ENCODE results near the gene PEG3. TPM values are rescaled to one million over a fixed set of nuclear protein-coding genes. Genes with fewer than 3 reads are reported as not detected.

Gene PEG3
- total RNA-seq, 1 experiment from 2014 or later, result 353 TPM

DNA sequence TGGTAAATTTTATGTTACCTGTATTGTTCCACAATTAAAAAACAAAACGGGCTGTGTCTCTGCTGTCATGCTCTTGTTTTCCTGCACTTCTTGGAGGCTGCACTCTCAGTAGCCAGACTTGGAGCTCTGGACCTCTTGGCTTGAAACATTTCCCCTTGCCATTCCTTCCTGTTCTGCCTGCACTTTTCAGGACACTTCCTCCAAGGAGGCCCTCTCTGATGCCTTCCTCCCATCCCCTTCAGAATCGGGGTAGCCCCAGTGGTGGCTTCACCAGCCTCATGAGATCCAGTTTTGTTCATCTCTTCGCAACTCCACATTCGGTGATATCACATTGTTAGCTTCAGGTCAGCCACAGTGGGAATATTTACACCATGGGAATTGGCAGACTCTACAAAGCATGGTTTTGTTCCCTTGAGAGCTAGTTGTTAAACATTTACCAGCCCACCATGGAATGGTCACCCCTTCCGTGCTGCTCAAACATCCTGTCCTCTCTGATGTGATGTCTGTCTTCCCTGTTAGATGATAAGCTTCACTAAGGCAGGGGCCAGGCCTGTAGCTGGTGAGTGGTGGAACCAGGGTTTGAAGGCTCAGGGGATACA lies 40.2 kb upstream of the PEG3 start:
- Histone ChIP-seq H3K27me3 (replicated peaks; ENCODE audit: insufficient read depth, low read depth, low read length, poor library complexity) (no peaks in the 10 kb centered on the region), H3K36me3 (ENCODE audit: insufficient read depth, low read length, poor library complexity, severe bottlenecking) (no peaks in the 10 kb centered on the region), H3K27ac (ENCODE audit: low read depth, low read length, poor library complexity, severe bottlenecking) (no peak overlapping the region), H3K4me3 (ENCODE audit: low read depth, low read length, poor library complexity, severe bottlenecking) (no peak overlapping the region), H3K4me1 (ENCODE audit: insufficient read depth, low read length, poor library complexity, severe bottlenecking) (no peaks in the 10 kb centered on the region), H3K9me3 (ENCODE audit: low read depth, low read length, poor library complexity, severe bottlenecking) (peaks cover 8% of the 10 kb centered on the region)
- intact Hi-C loops (cut with micrococcal nuclease; ENCODE audit: unreplicated experiment), result no loop called here
- BruUV-seq (replicated peaks), result no TSS peak
- TF ChIP-seq EZH2 (IDR thresholded peaks at IDR 0.05; ENCODE audit: borderline replicate concordance, low read depth, low read length, poor library complexity, severe bottlenecking), result no peak
- TF ChIP-seq, protein P1, sequence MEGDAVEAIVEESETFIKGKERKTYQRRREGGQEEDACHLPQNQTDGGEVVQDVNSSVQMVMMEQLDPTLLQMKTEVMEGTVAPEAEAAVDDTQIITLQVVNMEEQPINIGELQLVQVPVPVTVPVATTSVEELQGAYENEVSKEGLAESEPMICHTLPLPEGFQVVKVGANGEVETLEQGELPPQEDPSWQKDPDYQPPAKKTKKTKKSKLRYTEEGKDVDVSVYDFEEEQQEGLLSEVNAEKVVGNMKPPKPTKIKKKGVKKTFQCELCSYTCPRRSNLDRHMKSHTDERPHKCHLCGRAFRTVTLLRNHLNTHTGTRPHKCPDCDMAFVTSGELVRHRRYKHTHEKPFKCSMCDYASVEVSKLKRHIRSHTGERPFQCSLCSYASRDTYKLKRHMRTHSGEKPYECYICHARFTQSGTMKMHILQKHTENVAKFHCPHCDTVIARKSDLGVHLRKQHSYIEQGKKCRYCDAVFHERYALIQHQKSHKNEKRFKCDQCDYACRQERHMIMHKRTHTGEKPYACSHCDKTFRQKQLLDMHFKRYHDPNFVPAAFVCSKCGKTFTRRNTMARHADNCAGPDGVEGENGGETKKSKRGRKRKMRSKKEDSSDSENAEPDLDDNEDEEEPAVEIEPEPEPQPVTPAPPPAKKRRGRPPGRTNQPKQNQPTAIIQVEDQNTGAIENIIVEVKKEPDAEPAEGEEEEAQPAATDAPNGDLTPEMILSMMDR (conservative IDR thresholded peaks at IDR 0.05; ENCODE audit: low read depth, low read length), result no peak
- ChIA-PET POLR2A (ENCODE audit: low non-redundant PET) (no interaction called here), CTCF (no interaction called here)
- DNase-seq (ENCODE audit: low spot score), result no peak

DNA sequence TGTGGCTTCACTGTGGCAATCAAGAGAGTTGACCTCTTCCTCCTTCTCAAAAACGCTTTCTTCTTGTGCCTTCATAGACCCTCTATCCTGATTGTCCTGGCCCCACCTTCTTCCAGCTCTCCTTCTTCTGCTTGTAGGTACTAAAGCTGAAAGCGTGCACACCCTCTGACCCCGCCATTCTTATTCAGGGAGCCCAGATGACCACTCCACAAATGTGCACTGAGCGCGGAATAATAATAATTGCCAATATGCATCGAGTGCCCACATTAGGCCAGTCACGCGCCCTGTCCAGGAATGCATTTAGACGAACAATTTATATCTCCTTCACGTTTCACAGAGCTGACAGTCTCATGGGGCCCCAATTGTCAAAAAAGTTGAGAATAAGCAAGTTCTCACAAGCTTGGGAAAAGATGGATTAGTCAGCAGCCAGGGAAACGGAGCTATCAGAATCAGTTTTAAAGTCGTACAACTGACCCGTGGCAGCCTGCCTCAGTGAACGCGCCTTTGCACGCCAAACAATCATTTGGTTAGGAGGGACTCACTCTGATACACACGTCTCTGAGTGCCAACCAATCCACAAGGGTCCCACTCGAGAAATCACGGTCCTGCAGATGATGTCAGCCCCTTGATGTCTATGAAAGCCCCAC lies 36.7 kb upstream of the PEG3 start:
- H3K27me3 ChIP-seq (replicated peaks; ENCODE audit: insufficient read depth, low read depth, low read length, poor library complexity), result no peaks in the 10 kb centered on the region
- CTCF ChIA-PET, result no interaction called here
- no peak for DNase-seq (ENCODE audit: low spot score)
- TF ChIP-seq, protein P1 (conservative IDR thresholded peaks at IDR 0.05; ENCODE audit: low read depth, low read length), result no peak
- TF ChIP-seq EZH2 (IDR thresholded peaks at IDR 0.05; ENCODE audit: borderline replicate concordance, low read depth, low read length, poor library complexity, severe bottlenecking), result no peak
- no peak overlapping the region for H3K27ac ChIP-seq (ENCODE audit: low read depth, low read length, poor library complexity, severe bottlenecking)
- BruUV-seq (replicated peaks), result no TSS peak
- intact Hi-C loops (cut with micrococcal nuclease; ENCODE audit: unreplicated experiment), result no loop called here
- H3K4me3 ChIP-seq (ENCODE audit: low read depth, low read length, poor library complexity, severe bottlenecking), result no peak overlapping the region
- peaks cover 4% of the 10 kb centered on the region for H3K9me3 ChIP-seq (ENCODE audit: low read depth, low read length, poor library complexity, severe bottlenecking)
- no peaks in the 10 kb centered on the region for H3K4me1 ChIP-seq (ENCODE audit: insufficient read depth, low read length, poor library complexity, severe bottlenecking)
- POLR2A ChIA-PET (ENCODE audit: low non-redundant PET), result no interaction called here
- no peaks in the 10 kb centered on the region for H3K36me3 ChIP-seq (ENCODE audit: insufficient read depth, low read length, poor library complexity, severe bottlenecking)

DNA sequence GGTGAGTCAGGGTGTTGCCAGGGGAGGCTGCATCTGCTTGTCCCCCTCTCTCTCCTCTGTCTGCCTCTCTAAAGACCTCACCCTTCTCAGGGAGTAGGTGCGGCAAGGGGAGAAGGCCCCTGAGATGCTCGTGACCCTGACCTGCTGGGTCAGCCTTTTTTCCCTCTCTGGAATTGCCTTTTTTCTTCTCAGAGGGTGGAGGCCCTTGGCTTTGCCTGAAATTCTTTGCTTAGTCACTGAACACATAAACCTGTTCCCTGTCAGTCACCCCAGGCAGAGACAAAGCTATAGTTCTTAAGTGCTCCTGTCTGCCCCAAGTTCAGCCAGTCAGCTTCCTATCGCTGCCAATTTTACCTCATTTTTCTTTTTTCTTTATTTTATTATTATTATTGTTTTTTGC lies 35.2 kb upstream of the PEG3 start:
- TF ChIP-seq EZH2 (IDR thresholded peaks at IDR 0.05; ENCODE audit: borderline replicate concordance, low read depth, low read length, poor library complexity, severe bottlenecking), result no peak
- TF ChIP-seq, protein P1 (conservative IDR thresholded peaks at IDR 0.05; ENCODE audit: low read depth, low read length), result no peak
- Histone ChIP-seq H3K36me3 (ENCODE audit: insufficient read depth, low read length, poor library complexity, severe bottlenecking) (no peaks in the 10 kb centered on the region), H3K4me3 (ENCODE audit: low read depth, low read length, poor library complexity, severe bottlenecking) (no peak overlapping the region), H3K9me3 (ENCODE audit: low read depth, low read length, poor library complexity, severe bottlenecking) (peaks cover 1% of the 10 kb centered on the region), H3K27me3 (replicated peaks; ENCODE audit: insufficient read depth, low read depth, low read length, poor library complexity) (no peaks in the 10 kb centered on the region), H3K27ac (ENCODE audit: low read depth, low read length, poor library complexity, severe bottlenecking) (no peak overlapping the region), H3K4me1 (ENCODE audit: insufficient read depth, low read length, poor library complexity, severe bottlenecking) (no peaks in the 10 kb centered on the region)
- intact Hi-C loops (cut with micrococcal nuclease; ENCODE audit: unreplicated experiment), result no loop called here
- DNase-seq (ENCODE audit: low spot score), result no peak
- POLR2A ChIA-PET (ENCODE audit: low non-redundant PET), result no interaction called here
- no TSS peak for BruUV-seq (replicated peaks)
- CTCF ChIA-PET, result no interaction called here

Data from A673 (cell line).